ENCODE measurements around the gene C1orf226.

Gene C1orf226

GRCh38 chr1:162406811-162407210, 25.3 kb downstream of the C1orf226 start:
- Histone ChIP-seq H3K9ac (ENCODE audit: low read length) (no peak overlapping the region), H3K79me2 (ENCODE audit: insufficient read depth, low read length) (no peaks in the 10 kb centered on the region), H3K9me3 (ENCODE audit: insufficient read depth, low read length) (no peaks in the 10 kb centered on the region), H3K4me2 (ENCODE audit: low read depth, low read length, poor library complexity, severe bottlenecking) (no peak overlapping the region), H3K9me2 (replicated peaks; ENCODE audit: insufficient read depth, low read length) (no peaks in the 10 kb centered on the region), H3K4me3 (ENCODE audit: insufficient read depth, low read length, poor library complexity, severe bottlenecking) (no peak overlapping the region), H2AFZ (ENCODE audit: low read depth, low read length, severe bottlenecking) (no peak overlapping the region), H3F3A (ENCODE audit: insufficient read depth) (no peaks in the 10 kb centered on the region), H3K27ac (ENCODE audit: low read depth, low read length) (no peak overlapping the region), H4K20me1 (ENCODE audit: low read depth, low read length) (no peaks in the 10 kb centered on the region), H3K27me3 (ENCODE audit: low read length) (no peaks in the 10 kb centered on the region), H3K36me3 (ENCODE audit: low read length) (no peaks in the 10 kb centered on the region)
- no peak for TF ChIP-seq CTCF (IDR thresholded peaks at IDR 0.05; ENCODE audit: insufficient read depth, low read length, poor library complexity, severe bottlenecking)
- TF ChIP-seq EZH2phosphoT487 (conservative IDR thresholded peaks at IDR 0.05; ENCODE audit: low read length) = no peak

GRCh38 chr1:162407539-162407938, 26.0 kb downstream of the C1orf226 start:
- TF ChIP-seq CTCF (IDR thresholded peaks at IDR 0.05; ENCODE audit: insufficient read depth, low read length, poor library complexity, severe bottlenecking) (no peak), EZH2phosphoT487 (conservative IDR thresholded peaks at IDR 0.05; ENCODE audit: low read length) (no peak)

DNA sequence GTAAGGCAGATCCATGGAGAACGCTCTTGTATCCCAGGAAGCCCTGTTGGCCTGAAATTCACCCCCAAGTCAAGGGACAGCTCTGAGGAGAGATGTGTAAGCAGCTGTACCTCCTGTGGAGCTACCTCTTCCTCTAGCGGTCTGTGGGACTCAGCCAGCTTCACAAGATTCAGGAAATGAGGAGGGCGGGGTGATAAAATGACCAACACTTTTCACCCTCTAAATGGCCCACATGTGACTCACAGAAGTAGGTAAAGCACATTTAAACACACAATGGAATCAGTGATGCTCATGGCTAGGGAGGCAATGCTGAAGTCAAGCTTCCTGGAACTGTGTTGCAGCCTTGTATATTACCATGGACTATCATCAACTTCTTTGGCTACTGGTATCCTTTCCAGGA, 30.5 kb downstream of the C1orf226 start, which contains the start of gene SH2D1B:
TSS of gene SH2D1B (minus strand) at position 135 of the 400 bp plus-strand sequence. CDS start at position 15, 120 bp downstream.
- H4K20me1 ChIP-seq (ENCODE audit: low read depth, low read length) = no peaks in the 10 kb centered on the region
- no peaks in the 10 kb centered on the region for H3F3A ChIP-seq (ENCODE audit: insufficient read depth)
- H3K4me3 ChIP-seq (ENCODE audit: insufficient read depth, low read length, poor library complexity, severe bottlenecking) = no peak within 1 kb of the TSS
- no peak within 1 kb of the TSS for H3K27ac ChIP-seq (ENCODE audit: low read depth, low read length)
- H3K9me2 ChIP-seq (replicated peaks; ENCODE audit: insufficient read depth, low read length) = no peaks in the 10 kb centered on the region
- H3K4me2 ChIP-seq (ENCODE audit: low read depth, low read length, poor library complexity, severe bottlenecking) = no peak within 1 kb of the TSS
- H3K27me3 ChIP-seq (ENCODE audit: low read length) = no peaks in the 10 kb centered on the region
- H3K9ac ChIP-seq (ENCODE audit: low read length) = no peak within 1 kb of the TSS
- H3K79me2 ChIP-seq (ENCODE audit: insufficient read depth, low read length) = no peaks in the 10 kb centered on the region
- no peaks in the 10 kb centered on the region for H3K36me3 ChIP-seq (ENCODE audit: low read length)
- no peak within 1 kb of the TSS for H2AFZ ChIP-seq (ENCODE audit: low read depth, low read length, severe bottlenecking)
- H3K9me3 ChIP-seq (ENCODE audit: insufficient read depth, low read length) = no peaks in the 10 kb centered on the region
- TF ChIP-seq EZH2phosphoT487 (conservative IDR thresholded peaks at IDR 0.05; ENCODE audit: low read length) = no peak
- TF ChIP-seq CTCF (IDR thresholded peaks at IDR 0.05; ENCODE audit: insufficient read depth, low read length, poor library complexity, severe bottlenecking) = no peak

More at GRCh38 chr1:162407539-162407938, 26.0 kb downstream of the C1orf226 start:
- Histone ChIP-seq H3K79me2 (ENCODE audit: insufficient read depth, low read length) (no peaks in the 10 kb centered on the region), H4K20me1 (ENCODE audit: low read depth, low read length) (no peaks in the 10 kb centered on the region), H2AFZ (ENCODE audit: low read depth, low read length, severe bottlenecking) (no peak overlapping the region), H3K9me2 (replicated peaks; ENCODE audit: insufficient read depth, low read length) (no peaks in the 10 kb centered on the region), H3F3A (ENCODE audit: insufficient read depth) (no peaks in the 10 kb centered on the region), H3K9me3 (ENCODE audit: insufficient read depth, low read length) (no peaks in the 10 kb centered on the region), H3K9ac (ENCODE audit: low read length) (no peak overlapping the region), H3K4me3 (ENCODE audit: insufficient read depth, low read length, poor library complexity, severe bottlenecking) (no peak overlapping the region), H3K27ac (ENCODE audit: low read depth, low read length) (no peak overlapping the region), H3K27me3 (ENCODE audit: low read length) (no peaks in the 10 kb centered on the region), H3K4me2 (ENCODE audit: low read depth, low read length, poor library complexity, severe bottlenecking) (no peak overlapping the region), H3K36me3 (ENCODE audit: low read length) (no peaks in the 10 kb centered on the region)

All from SU-DHL-6 (cell line).